HG03280 (cell line): ENCODE data around the gene FBXL17.

ENCODE experiments used
- ATAC-seq: cut with Tn5 transposase; IDR thresholded peaks from one replicate; pipeline ENCODE4 v1.9.1; 2021; ENCODE audit warnings: mild to moderate bottlenecking, moderate library complexity; ENCODE audit not compliant: unreplicated experiment

Gene FBXL17

GRCh38 chr5:107871023-107871422, 510.9 kb downstream of the FBXL17 start:
- ATAC-seq = no peak

- ATAC-seq = no peak
Measured at GRCh38 chr5:107869438-107870115, 512.3 kb downstream of the FBXL17 start.

- no peak for ATAC-seq
Measured at GRCh38 chr5:107868650-107869409, 513.1 kb downstream of the FBXL17 start.

- ATAC-seq = no peak
Measured at GRCh38 chr5:107867266-107867665, 514.6 kb downstream of the FBXL17 start.

GRCh38 chr5:107864793-107865192, 517.1 kb downstream of the FBXL17 start:
- no peak for ATAC-seq

- ATAC-seq = no peak
Measured at GRCh38 chr5:107863125-107863524, 518.8 kb downstream of the FBXL17 start.

GRCh38 chr5:107861565-107861964, 520.3 kb downstream of the FBXL17 start:
- ATAC-seq = no peak

GRCh38 chr5:107860044-107860443, 521.9 kb downstream of the FBXL17 start:
- ATAC-seq = no peak

GRCh38 chr5:107858788-107859187, 523.1 kb downstream of the FBXL17 start:
- no peak for ATAC-seq

- no peak for ATAC-seq
Measured at GRCh38 chr5:107858324-107858723, 523.6 kb downstream of the FBXL17 start.

- no peak for ATAC-seq
Measured at GRCh38 chr5:107857785-107858184, 524.1 kb downstream of the FBXL17 start.

- ATAC-seq = no peak
Measured at GRCh38 chr5:107855171-107855570, 526.7 kb downstream of the FBXL17 start.

GRCh38 chr5:107853696-107854095, 528.2 kb downstream of the FBXL17 start:
- no peak for ATAC-seq

GRCh38 chr5:107853031-107853430, 528.9 kb downstream of the FBXL17 start:
- no peak for ATAC-seq

- ATAC-seq = no peak
Measured at GRCh38 chr5:107849118-107849517, 532.8 kb downstream of the FBXL17 start.

- no peak for ATAC-seq
Measured at GRCh38 chr5:107840592-107840991, 541.3 kb downstream of the FBXL17 start.

- no peak for ATAC-seq
Measured at GRCh38 chr5:107840161-107840560, 541.7 kb downstream of the FBXL17 start.

GRCh38 chr5:107835096-107835495, 546.8 kb downstream of the FBXL17 start:
- ATAC-seq = no peak

GRCh38 chr5:107832746-107833145, 549.2 kb downstream of the FBXL17 start:
- no peak for ATAC-seq

GRCh38 chr5:107831612-107832395, 550.1 kb downstream of the FBXL17 start:
- ATAC-seq = no peak

- ATAC-seq = no peak
Measured at GRCh38 chr5:107830750-107831149, 551.1 kb downstream of the FBXL17 start.
